Hypothalamus (tissue), 51 donors: Measurements from ENCODE around the gene NLRC3.
"Not testable (repeated sequence)": the region's sequence is repeated elsewhere in the genome, so short reads cannot be mapped to it uniquely, and the experiment has no call there.

Experiments used
- DNase-seq, 51 donors: peaks; one replicate each; lab custom pipeline; 2025; lab: John Stamatoyannopoulos, UW

The NLRC3 gene, protein sequence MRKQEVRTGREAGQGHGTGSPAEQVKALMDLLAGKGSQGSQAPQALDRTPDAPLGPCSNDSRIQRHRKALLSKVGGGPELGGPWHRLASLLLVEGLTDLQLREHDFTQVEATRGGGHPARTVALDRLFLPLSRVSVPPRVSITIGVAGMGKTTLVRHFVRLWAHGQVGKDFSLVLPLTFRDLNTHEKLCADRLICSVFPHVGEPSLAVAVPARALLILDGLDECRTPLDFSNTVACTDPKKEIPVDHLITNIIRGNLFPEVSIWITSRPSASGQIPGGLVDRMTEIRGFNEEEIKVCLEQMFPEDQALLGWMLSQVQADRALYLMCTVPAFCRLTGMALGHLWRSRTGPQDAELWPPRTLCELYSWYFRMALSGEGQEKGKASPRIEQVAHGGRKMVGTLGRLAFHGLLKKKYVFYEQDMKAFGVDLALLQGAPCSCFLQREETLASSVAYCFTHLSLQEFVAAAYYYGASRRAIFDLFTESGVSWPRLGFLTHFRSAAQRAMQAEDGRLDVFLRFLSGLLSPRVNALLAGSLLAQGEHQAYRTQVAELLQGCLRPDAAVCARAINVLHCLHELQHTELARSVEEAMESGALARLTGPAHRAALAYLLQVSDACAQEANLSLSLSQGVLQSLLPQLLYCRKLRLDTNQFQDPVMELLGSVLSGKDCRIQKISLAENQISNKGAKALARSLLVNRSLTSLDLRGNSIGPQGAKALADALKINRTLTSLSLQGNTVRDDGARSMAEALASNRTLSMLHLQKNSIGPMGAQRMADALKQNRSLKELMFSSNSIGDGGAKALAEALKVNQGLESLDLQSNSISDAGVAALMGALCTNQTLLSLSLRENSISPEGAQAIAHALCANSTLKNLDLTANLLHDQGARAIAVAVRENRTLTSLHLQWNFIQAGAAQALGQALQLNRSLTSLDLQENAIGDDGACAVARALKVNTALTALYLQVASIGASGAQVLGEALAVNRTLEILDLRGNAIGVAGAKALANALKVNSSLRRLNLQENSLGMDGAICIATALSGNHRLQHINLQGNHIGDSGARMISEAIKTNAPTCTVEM

GRCh38 chr16:3577302-3577752 lies at the start of gene NLRC3:
NLRC3 (minus strand) TSS chr16:3577403; CDS start chr16:3565036, 12,367 bp downstream.
- DNase-seq, result no peak

- DNase-seq, result no peak
Measured at GRCh38 chr16:3625911-3626732, 48.9 kb upstream of the NLRC3 start.

- DNase-seq, result no peak
Measured at GRCh38 chr16:3625331-3625730, 48.1 kb upstream of the NLRC3 start.

DNA sequence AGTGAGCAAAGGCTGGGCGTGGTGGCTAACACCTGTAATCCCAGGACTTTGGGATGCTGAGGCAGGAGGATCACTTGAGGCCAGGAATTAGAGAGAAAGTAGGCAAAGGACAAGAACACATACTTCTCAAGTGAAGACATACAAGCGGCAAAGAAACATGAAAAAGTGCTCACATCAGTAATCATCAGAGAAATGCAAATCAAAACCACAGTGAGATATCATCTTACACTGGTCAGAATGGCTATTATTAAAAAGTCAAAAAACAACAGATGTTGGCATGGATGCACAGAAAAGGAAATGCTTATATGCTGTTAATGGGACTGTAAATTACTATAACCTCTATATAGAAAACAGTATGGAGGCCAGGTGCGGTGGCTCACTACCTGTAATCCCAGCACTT lies 46.4 kb upstream of the NLRC3 start:
- no peak for DNase-seq

GRCh38 chr16:3618769-3619141 lies 41.6 kb upstream of the NLRC3 start:
- no peak for DNase-seq

- DNase-seq, result no peak
Measured at GRCh38 chr16:3612510-3613466, 35.6 kb upstream of the NLRC3 start.

- DNase-seq, result peak; percentile 13 to 89 (median 74)
Measured at GRCh38 chr16:3611146-3611975, 34.2 kb upstream of the NLRC3 start, which contains the start of gene SLX4. SLX4 (minus strand) TSS chr16:3611606; CDS start chr16:3608964, 2,642 bp downstream.

DNA sequence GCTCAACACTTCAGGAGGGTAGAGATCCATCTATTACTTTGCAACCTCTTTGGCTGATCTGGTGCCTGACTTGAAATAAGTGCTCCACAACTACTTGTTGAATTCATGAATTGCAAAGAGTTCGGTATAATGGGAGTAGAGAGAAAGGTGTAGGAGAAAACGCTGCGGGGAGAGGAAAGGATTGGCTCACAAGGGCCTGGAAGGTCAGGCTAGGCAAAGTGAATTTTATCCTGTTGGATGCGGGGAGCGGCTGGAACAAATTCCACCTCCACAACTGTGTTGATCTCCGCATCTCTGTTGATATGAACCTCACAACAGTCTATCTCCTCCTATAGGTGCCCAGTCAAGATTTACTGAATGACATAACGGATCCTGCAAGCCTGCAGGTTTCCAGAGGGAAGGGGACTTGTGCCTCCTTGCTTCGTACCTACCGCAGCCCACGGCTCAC lies 33.5 kb upstream of the NLRC3 start:
- peak in 1 of 51 donors; percentile 13 for DNase-seq

DNA sequence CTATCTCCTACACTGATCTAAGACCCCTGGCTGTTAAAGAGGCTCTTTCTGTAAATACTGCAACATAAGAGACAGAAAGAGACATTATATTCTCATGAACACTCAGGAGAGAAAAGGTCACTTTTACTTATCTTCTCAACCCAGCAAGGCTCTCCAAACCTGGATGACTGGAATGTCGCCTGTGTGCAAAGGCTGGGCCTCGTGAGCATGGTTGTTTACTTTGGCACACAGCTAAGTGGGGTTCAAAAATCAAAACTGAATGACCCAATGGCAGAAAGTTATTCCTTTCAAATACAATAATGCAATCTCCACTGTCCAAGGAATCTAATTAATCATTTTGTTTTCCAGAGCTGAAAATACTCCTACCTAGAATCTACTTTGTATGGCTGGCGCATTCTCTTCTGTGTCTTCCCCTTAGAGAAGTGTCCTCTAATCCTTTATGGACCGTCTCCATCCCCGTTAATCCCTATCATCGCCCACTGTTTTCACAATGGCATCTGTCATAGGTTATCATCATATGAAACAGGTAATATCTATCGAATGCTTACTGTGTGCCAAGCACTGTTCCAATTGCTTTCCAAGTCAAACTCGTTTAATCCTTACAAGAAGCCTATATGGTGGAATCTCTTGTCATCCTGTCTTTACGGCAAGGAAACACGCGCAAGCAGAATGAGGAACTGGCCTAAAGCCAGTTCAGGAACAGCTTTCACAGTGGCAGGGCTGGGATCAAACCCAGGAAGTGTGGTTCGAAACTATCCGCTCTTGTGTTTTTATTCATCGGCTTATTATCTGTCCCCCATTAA lies 32.9 kb upstream of the NLRC3 start:
- no peak for DNase-seq

- not testable (repeated sequence) for DNase-seq
Measured at GRCh38 chr16:3608976-3609375, 31.8 kb upstream of the NLRC3 start.

- no peak for DNase-seq
Measured at GRCh38 chr16:3608069-3608468, 30.9 kb upstream of the NLRC3 start.

- DNase-seq, result no peak
Measured at GRCh38 chr16:3607634-3608033, 30.4 kb upstream of the NLRC3 start.

- DNase-seq, result no peak
Measured at GRCh38 chr16:3607161-3607560, 30.0 kb upstream of the NLRC3 start.

DNA sequence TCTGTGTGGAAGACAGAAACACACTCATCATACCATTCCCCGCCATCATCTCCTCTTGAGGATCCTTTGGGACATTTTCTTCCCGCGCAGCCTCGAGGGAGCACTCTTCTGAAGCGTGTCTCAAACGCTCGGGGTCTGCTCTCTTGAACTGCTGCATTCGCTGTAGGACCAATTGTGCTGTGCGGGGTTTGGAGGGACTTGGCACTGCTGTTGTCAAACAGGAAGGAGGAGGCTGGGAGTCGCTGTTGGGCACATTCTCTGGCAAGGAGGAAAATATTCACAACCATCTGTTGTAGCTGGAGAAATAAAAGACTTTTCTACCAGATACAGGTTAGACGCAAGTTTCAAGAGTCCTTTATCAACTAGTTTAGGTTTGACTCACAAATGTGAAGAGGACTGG lies 29.2 kb upstream of the NLRC3 start:
- DNase-seq, result peak in 1 of 51 donors; percentile 7

GRCh38 chr16:3602320-3602653 lies 25.1 kb upstream of the NLRC3 start:
- DNase-seq, result no peak

- DNase-seq, result no peak
Measured at GRCh38 chr16:3601614-3602319, 24.6 kb upstream of the NLRC3 start.

DNA sequence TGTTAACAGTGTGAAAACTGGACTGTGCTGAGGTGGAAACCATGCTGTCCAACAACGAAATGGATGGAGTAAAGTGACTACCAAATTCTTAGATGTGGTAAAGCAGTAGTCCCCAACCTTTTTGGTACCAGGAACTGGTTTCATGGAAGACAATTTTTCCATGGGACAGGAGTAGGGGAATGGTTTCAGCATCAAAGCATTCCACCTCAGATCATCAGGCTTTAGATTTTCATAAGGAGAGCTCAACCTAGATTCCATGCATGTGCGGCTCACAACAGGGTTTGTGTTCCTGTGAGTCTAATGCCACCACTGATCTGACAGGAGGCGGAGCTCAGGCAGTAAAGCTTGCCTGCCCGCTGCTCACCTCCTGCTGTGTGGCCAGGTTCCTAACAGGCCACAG lies 22.7 kb upstream of the NLRC3 start:
- DNase-seq, result no peak
